HFF-Myc (cell line): ENCODE results near the gene MRPL37.

Source experiments
- DNase-seq: peaks from one replicate; pipeline ENCODE4 v3.0.0-alpha.2; 2011; ENCODE audit warnings: low read depth; ENCODE audit errors: extremely low read depth
- H3K4me3 ChIP-seq: replicated peaks from 2 replicates; pipeline ENCODE4 v1.5.1; 2011; ENCODE audit warnings: low read depth, mild to moderate bottlenecking, control low read depth, low read length
- CTCF ChIP-seq: IDR thresholded peaks from 2 replicates; pipeline ENCODE4 v1.5.1; 2012; ENCODE audit warnings: mild to moderate bottlenecking, low read depth, low read length, control low read depth; ENCODE audit errors: missing control alignments

Gene MRPL37

GRCh38 chr1:54257876-54258275, 57.9 kb downstream of the MRPL37 start:
- no peak for DNase-seq
- TF ChIP-seq CTCF: no peak

GRCh38 chr1:54259546-54260140, 59.7 kb downstream of the MRPL37 start:
- no peak for DNase-seq

More at GRCh38 chr1:54257876-54258275, 57.9 kb downstream of the MRPL37 start:
- H3K4me3 ChIP-seq: no peak overlapping the region

GRCh38 chr1:54260810-54261209, 60.8 kb downstream of the MRPL37 start:
- TF ChIP-seq CTCF: no peak
- H3K4me3 ChIP-seq: no peak overlapping the region
- no peak for DNase-seq

More at GRCh38 chr1:54259546-54260140, 59.7 kb downstream of the MRPL37 start:
- no peak for TF ChIP-seq CTCF
- H3K4me3 ChIP-seq: no peak overlapping the region

- no peak for TF ChIP-seq CTCF
- no peak overlapping the region for H3K4me3 ChIP-seq
- no peak for DNase-seq
These were observed 62.3 kb downstream of the MRPL37 start for GRCh38 chr1:54262244-54262643.

- no peak overlapping the region for H3K4me3 ChIP-seq
- no peak for DNase-seq
- no peak for TF ChIP-seq CTCF
These were observed 63.7 kb downstream of the MRPL37 start for GRCh38 chr1:54263601-54264226.

- no peak overlapping the region for H3K4me3 ChIP-seq
- TF ChIP-seq CTCF: no peak
- no peak for DNase-seq
These were observed 65.2 kb downstream of the MRPL37 start for GRCh38 chr1:54265126-54265525.
